ENCODE measurements around the gene COL12A1. TPM values are rescaled to one million over a fixed set of nuclear protein-coding genes. Genes with fewer than 3 reads are reported as not detected.
A peak's percentile ranks its signal among the peaks of the same experiment; 100 is the strongest.

Gene COL12A1
- total and polyA plus RNA-seq, 9 of the 15 experiments (the other 6 are each of a cell fraction or from before 2014, with no cell fraction given) = 0.11 TPM; not detected in 8

GRCh38 chr6:75085931-75086635 is 119.8 kb downstream of the COL12A1 start (continued):
- no peak for TF ChIP-seq E2F8 (IDR thresholded peaks at IDR 0.05; ENCODE audit: low read depth, partially characterized antibody)
- no peak for TF ChIP-seq ZFP36 (IDR thresholded peaks at IDR 0.05; ENCODE audit: low read depth, low read length, partially characterized antibody)
- TF ChIP-seq RBM22 (IDR thresholded peaks at IDR 0.05; ENCODE audit: low read depth, low read length, poor library complexity, severe bottlenecking) = no peak
- no peak for TF ChIP-seq SMARCC2 (IDR thresholded peaks at IDR 0.05; ENCODE audit: low read depth)

- in situ Hi-C loops (cut with MboI) = no loop called here
- no peak; the same call in 2 of the 3 replicates for ATAC-seq
- H3K4me2 ChIP-seq (ENCODE audit: insufficient read depth, low read length) = no peak overlapping the region
- TF ChIP-seq CHCHD3 (CRISPR knock-in tag; IDR thresholded peaks at IDR 0.05) = no peak
- TF ChIP-seq TBP (optimal IDR thresholded peaks at IDR 0.05; ENCODE audit: low read depth, low read length) = no peak
- TF ChIP-seq MITF (IDR thresholded peaks at IDR 0.05) = no peak
- TF ChIP-seq, protein P1, sequence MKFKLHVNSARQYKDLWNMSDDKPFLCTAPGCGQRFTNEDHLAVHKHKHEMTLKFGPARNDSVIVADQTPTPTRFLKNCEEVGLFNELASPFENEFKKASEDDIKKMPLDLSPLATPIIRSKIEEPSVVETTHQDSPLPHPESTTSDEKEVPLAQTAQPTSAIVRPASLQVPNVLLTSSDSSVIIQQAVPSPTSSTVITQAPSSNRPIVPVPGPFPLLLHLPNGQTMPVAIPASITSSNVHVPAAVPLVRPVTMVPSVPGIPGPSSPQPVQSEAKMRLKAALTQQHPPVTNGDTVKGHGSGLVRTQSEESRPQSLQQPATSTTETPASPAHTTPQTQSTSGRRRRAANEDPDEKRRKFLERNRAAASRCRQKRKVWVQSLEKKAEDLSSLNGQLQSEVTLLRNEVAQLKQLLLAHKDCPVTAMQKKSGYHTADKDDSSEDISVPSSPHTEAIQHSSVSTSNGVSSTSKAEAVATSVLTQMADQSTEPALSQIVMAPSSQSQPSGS (CRISPR knock-in tag; IDR thresholded peaks at IDR 0.05) = no peak
- no peak for TF ChIP-seq ZSCAN32 (CRISPR knock-in tag; IDR thresholded peaks at IDR 0.05)
- no peak for TF ChIP-seq NR0B1 (IDR thresholded peaks at IDR 0.05; ENCODE audit: partially characterized antibody)
- no peak for TF ChIP-seq RFX5 (IDR thresholded peaks at IDR 0.05; ENCODE audit: low read depth, low read length)
- TF ChIP-seq BDP1 (IDR thresholded peaks at IDR 0.05; ENCODE audit: insufficient read depth, insufficient read length) = no peak
Measured at GRCh38 chr6:75084872-75085381, 120.9 kb downstream of the COL12A1 start.

More at GRCh38 chr6:75084872-75085381, 120.9 kb downstream of the COL12A1 start:
- Histone ChIP-seq H3K27ac (ENCODE audit: extremely low read depth, low read depth, low read length) (no peak overlapping the region), H4K20me1 (replicated peaks; ENCODE audit: control insufficient read depth, insufficient read depth, low read length) (no peaks in the 10 kb centered on the region), H3K36me3 (ENCODE audit: control insufficient read depth, insufficient read depth, low read length) (no peaks in the 10 kb centered on the region), H3K9me3 (replicated peaks; ENCODE audit: control insufficient read depth, insufficient read depth, low read depth, low read length) (no peaks in the 10 kb centered on the region), H3K27me3 (ENCODE audit: control insufficient read depth in 2 of 2, insufficient read depth in 2 of 2, low read length in 2 of 2) (no peaks in the 10 kb centered on the region; a peak in 1 of 5 replicates), H3K79me2 (ENCODE audit: control insufficient read depth, insufficient read depth, low read length) (no peaks in the 10 kb centered on the region), H3K9ac (ENCODE audit: insufficient read depth in 1 of 2, low read depth in 2 of 2, low read length in 2 of 2) (peak overlapping the region in 1 of 2 experiments; percentile 26; a peak in 2 of 4 replicates), H2AFZ (ENCODE audit: low read depth, low read length) (no peak overlapping the region), H3K4me3 (no peak overlapping the region), H3K9me1 (ENCODE audit: control insufficient read depth, insufficient read depth, low read length) (no peaks in the 10 kb centered on the region), H3K4me1 (replicated peaks in 1 of 2; ENCODE audit: control insufficient read depth in 2 of 2, insufficient read depth in 2 of 2, low read length in 2 of 2) (peaks cover 0 to 3% of the 10 kb centered on the region in 2 experiments; a peak in 1 of 5 replicates)
- DNase-seq (ENCODE audit: extremely low read depth in 1 of 4, low spot score in 3 of 4) (no peak), FAIRE-seq (no peak)
- intact Hi-C loops (cut with micrococcal nuclease) = no loop called here
- ChIA-PET CTCF (ENCODE audit: low intra/inter-chr PET ratio) (interaction anchor here (0.6 kb wide), 1 partner anchor 1360 kb away, joined by 3 read pairs; no protein-coding TSS in a partner anchor), POLR2A (no interaction called here)
- no TSS peak for BruUV-seq (replicated peaks)
- under 1% methylated on average over 24 of the region's 33 CpGs for WGBS (ENCODE audit: insufficient coverage, low coverage, missing lambda C conversion rate)

Measured in K562 (cell line).